Islet precursor cell (in vitro differentiated cells): ENCODE measurements around the gene EHMT1.
"Not testable (repeated sequence)": the region's sequence is repeated elsewhere in the genome, so short reads cannot be mapped to it uniquely, and the experiment has no call there.

ENCODE experiments used
- DNase-seq: peaks from one replicate; pipeline ENCODE4 v3.0.0-alpha.2; 2018

Gene EHMT1

GRCh38 chr9:137696136-137696925, 77.5 kb downstream of the EHMT1 start:
- no peak for DNase-seq

DNA sequence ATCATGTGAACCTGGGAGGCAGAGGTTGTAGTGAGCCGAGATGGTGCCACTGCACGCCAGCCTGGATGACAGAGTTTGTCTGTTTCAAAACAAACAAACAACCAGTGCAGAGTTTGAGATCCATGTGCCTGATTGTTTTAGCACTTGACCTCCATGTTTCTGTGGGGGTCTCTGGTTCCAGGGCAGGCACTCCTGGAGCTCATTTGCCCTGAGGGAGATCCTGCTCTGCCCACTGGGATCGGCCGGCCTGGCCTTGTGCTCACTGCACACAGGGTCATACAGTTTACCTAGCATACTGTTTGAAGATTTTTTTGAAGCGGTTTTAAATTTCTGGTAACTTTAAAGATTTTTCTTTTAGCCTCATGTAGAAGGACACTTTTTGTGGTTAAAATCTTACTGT, 78.4 kb downstream of the EHMT1 start:
- DNase-seq, result no peak

DNA sequence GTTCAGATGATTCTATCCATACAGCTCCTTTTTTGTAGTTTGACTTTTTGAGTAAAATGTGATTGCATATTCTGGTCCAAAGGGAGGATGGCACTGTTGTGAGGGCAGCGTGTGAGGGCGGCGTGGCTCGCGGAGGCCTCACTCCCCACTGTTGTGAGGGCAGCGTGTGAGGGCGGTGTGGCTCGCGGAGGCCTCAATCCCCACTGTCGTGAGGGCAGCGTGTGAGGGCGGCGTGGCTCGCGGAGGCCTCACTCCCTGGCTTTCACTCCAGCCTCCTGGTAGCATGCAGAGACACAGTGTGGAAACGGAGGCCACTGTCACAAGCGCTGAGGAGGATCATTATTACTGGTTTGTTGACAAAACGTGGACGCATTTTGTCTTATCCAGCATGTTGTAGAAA, 79.0 kb downstream of the EHMT1 start:
- no peak for DNase-seq

DNA sequence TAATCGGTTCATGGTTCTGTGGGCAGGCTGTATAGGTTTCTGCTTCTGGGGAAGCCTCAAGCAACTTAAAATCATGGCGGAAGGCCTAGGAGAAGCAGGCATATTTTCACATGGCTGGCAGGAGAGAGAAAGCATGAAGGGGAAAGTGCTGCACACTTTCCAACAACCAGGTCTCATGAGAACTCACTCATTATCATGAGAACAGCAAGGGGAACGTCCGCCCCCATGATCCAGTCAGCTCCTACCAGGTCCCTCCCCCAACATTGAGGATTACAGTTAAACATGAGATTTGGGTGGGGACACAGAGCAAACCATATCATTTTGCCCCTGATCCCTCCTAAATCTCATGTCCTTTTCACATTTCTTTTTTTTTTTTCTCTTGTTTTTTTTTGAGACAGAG, 82.1 kb downstream of the EHMT1 start:
- DNase-seq, result no peak

GRCh38 chr9:137702615-137703379, 84.0 kb downstream of the EHMT1 start:
- DNase-seq, result no peak

DNA sequence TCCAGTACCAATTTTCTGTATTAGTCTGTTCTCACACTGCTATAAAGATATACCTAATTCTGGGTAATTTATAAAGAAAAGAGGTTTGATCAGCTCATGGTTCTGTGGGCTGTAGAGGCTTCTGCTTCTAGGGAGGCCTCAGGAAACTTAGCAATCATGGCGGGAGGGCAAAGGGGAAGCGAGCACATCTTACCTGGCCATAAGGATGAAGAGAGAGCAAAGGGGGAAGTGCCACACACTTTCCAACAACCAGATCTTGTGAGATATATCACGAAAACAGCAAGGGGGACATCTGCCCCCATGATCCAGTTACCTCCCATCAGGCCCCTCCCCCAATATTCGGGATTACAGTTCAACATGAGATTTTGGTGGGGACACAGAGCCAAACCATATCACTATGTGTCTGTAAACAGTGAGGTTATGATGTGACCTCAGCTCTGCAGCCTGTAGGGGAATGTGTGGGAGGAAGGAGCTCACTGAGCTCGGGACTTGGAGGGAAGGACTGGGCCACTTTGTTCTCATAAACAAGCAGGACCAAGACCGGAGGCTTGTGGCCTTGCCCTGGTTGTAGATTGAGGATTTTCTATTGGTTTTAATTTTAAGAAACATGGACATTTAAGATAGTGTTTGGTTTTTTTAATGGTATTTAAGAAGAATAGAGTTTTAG, 85.2 kb downstream of the EHMT1 start:
- no peak for DNase-seq

- no peak for DNase-seq
Measured at GRCh38 chr9:137705443-137705863, 86.6 kb downstream of the EHMT1 start.

GRCh38 chr9:137705906-137706305, 87.1 kb downstream of the EHMT1 start:
- no peak for DNase-seq

GRCh38 chr9:137707361-137707760, 88.6 kb downstream of the EHMT1 start:
- no peak for DNase-seq

- DNase-seq, result no peak
Measured at GRCh38 chr9:137708590-137709284, 89.9 kb downstream of the EHMT1 start.

DNA sequence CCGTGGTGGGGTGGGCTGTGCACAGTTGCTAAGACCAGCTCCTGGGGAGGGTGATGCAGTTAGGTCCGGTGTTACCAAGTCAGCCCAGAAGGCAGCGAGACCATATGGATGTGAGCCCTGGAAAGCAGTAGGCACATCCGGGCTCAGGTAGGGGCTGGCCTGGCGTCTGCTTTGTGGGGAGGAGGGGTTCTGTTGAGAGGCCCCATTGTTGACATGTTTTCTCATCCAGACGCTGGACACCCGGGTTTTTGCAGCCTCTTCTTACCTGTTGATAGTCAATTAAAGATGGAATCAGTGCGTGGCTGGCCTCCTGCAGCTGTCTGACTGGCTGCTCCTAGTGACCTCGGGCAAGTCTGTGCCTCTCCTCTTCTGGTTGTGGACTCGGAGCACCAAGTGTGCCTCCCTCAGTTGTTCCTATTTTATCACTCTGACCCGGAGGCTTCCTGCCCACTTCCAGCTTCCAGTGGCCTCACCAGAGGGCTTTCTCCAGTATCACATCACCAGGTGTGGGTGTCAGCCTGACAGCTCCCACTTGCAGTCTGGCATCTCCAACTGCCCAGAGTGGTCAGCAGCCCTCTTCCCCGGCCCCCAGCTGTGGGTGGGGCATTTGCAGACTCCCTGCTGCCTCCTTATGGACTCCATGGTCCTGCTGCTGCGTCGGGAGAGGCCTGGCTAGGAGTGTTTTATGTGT, 90.8 kb downstream of the EHMT1 start:
- no peak for DNase-seq

DNA sequence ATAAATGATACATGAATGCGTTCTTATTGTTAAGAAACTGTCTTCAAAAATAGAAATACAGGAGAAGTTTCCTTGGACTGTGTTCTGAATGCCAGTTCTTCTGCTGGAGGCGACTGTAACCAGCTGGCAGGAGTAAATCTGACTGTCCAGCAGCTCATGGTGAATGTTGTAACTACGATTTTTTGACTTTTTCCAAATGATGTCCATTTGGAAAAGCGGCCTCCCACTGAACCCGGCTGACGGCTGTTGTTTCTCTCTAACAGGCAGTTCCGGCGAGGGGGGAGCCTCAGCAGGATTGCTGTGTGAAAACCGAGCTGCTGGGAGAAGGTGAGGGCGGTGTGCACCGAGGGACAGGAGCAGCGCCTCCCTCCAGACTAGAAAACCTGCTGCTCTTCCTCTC, 91.9 kb downstream of the EHMT1 start:
- no peak for DNase-seq

DNA sequence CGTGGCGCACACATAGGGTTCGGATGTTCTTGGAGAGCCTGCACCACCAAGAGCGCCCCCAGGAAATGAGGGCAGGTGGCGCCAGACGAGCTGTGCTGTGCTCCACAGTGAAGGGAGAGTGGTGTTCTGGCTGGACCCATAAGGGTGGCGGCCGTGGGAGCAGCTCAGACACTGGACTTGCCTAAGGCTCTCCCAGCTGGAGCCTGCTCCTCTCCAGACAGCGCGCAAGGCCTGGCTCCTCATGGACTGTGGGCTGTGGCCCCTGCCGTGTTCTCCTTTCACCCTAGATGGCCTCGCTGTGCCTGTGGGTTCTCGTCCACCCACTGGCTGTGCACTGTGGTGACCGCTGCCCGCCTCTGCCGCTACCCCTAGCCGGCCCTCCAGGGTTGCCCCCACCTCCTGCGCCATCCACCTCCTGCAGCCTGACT, 92.9 kb downstream of the EHMT1 start:
- no peak for DNase-seq

DNA sequence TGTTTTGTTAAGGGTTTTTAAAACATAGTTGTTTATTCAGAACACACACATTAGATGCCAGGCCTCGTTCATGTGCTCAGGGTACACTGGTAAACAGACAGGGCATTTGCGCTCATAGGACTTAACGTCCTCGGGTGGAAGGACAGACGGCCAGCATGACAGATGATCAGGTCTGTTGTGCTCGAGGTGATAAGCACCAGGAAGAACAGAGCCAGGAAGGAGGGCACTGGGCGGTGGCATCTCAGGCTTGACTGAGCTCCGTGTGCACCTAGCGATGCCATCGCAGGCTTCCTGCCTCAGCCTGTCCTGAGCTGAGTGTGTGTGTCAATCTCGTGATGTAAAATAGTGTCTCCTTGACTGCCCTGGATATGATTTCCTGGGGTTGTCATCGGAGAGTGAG, 96.5 kb downstream of the EHMT1 start:
- no peak for DNase-seq

DNA sequence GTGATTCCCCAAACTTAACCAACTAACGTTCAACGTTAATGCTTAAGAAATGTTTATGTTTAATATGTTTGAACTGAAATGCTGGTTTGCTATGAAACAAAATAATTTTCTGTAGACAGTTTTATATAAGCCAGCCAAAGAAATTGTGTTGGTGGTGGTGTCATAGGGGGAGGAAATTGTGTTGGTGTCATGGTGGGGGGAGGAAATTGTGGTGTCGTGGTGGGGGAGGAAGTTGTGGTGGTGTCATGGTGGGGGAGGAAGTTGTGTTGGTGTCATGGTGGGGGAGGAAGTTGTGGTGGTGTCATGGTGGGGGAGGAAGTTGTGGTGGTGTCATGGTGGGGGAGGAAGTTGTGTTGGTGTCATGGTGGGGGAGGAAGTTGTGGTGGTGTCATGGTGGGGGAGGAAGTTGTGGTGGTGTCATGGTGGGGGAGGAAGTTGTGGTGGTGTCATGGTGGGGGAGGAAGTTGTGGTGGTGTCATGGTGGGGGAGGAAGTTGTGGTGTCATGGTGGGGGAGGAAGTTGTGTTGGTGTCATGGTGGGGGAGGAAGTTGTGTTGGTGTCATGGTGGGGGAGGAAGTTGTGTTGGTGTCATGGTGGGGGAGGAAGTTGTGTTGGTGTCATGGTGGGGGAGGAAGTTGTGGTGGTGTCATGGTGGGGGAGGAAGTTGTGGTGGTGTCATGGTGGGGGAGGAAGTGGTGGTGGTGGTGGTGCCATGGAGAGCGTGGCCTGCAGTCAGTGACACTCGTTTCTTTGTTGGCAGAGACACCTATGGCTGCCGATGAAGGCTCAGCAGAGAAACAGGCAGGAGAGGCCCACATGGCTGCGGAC, 97.3 kb downstream of the EHMT1 start:
- DNase-seq, result not testable (repeated sequence)

GRCh38 chr9:137716694-137717287, 98.0 kb downstream of the EHMT1 start:
- DNase-seq, result no peak

DNA sequence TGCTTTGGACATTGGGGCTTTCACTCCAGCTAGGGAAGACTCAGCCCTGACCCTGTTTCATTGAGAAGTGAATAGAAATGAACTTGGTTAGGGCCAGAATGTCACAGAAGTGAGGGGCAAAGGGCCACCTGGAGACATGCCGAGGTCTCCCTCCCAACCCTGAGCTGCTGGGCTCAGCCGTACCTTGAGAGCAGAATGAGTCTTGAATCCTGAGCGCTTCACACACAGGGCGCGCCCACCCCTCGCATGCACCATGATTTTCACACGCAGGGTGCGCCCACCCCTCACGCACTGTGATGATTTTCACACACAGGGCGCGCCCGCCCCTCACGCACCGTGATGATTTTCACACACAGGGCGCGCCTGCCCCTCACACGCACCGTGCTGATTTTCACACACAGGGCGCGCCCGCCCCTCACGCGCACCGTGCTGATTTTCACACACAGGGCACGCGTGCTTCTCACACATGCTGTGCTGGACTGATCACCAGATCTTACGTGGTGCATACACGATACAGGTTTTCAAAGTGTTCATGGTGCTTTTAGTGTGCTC, 99.0 kb downstream of the EHMT1 start:
- DNase-seq, result no peak

DNA sequence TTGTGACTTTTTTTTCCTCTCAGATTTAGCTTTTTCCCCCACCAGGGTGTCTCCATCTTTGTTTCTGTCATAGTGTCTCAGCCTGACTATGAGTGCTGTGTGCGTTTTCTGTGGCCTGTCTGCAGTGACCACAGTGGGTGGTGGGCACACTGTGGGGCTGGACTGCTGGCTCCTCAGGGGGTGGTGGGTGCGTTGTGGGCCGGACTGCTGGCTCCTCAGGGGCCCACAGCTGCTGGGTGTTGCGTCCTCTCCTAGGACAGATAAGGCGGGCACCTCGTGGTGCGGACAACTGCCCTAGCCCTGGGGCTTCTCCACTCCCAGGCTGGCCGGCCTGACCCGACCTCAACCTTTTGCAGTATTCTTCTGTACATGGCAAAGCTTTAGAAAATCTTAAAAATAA, 100.4 kb downstream of the EHMT1 start:
- no peak for DNase-seq

GRCh38 chr9:137720571-137721110, 101.8 kb downstream of the EHMT1 start:
- no peak for DNase-seq

DNA sequence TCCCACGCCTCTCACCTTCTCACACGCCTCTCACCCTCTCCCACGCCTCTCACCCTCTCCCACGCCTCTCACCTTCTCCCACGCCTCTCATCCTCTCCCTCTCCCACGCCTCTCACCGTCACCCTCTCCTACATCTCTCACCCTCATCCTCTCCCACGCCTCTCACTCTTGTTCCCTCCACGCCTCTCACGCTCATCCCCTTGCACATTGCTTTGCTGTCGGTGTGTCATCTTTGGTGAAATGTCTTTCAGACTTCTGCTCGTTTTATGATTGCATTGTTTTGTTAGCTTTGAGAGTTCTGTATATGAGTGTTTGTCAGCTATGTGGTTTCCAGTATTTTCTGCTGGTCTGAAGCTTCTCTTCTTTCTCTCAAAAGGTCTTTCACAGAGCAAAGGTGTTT, 102.7 kb downstream of the EHMT1 start:
- DNase-seq, result no peak

DNA sequence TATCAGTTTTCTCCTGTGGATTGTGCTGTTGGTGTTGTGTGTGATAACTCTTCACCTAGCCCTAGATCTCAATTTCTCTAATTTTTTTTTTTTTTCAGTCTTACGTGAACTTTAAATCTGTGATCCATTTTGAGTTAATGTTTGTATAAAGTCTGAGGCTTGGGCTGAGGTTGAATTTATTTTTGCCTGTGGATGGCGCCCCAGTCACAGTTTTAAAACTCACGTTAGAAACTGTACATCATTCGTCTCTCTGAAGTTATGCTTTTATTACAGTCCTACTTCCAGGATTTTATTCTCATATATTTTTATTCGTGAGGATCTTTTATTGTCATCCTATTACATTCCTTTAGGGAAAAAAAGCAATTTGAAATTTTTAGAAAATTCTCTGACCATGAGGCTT, 103.1 kb downstream of the EHMT1 start:
- no peak for DNase-seq
